Stomach (tissue), 4 donors: Measurements from ENCODE around the gene MED8.

Experiments
- POLR2A ChIP-seq, 4 donors: fragments of 450-650 bp; IDR thresholded peaks; one replicate each; pipeline ENCODE4 v1.6.1; 2016; ENCODE audit warnings: antibody characterized with exemption in 4 of 4, control low read depth in 2 of 4, mild to moderate bottlenecking in 1 of 4, moderate library complexity in 1 of 4
- POLR2AphosphoS5 ChIP-seq, 3 donors: sonication (generic); formaldehyde crosslinking; IDR thresholded peaks; one replicate each; pipeline ENCODE4 v1.6.1; 2016; ENCODE audit warnings: antibody characterized with exemption in 3 of 3
- TF ChIP-seq, protein P1 (sequence below), 7 experiments: fragments of 450-650 bp in 4 of 7; fragments of 200-600 bp in 3 of 7; sonication (generic) in 3 of 7; IDR thresholded peaks; one replicate each; pipeline ENCODE4 v1.5.1; 2016 to 2019; ENCODE audit warnings: antibody characterized with exemption in 7 of 7, control low read depth in 2 of 7, mild to moderate bottlenecking in 1 of 7

DNA sequence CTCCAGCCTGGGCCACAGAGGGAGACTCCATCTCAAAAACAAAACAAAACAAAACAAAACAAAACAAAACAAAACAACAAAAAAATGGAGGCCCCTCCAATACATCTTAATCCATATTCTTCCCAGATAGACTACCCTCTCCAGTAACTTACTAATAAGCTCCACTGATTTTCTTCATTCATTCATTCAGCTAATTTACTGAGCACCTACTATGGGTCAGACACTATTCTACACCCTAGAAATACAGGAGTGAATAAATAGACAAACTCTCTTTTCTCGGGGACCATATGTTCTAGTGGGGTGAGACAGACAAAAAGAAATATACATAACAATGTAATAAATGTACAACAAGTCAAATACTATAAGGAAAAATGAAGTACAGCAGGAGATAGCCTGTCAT lies 38.6 kb downstream of the MED8 start:
- TF ChIP-seq POLR2A (IDR thresholded peaks at IDR 0.05) (no peak), POLR2AphosphoS5 (IDR thresholded peaks at IDR 0.05) (no peak)
- TF ChIP-seq, protein P1, sequence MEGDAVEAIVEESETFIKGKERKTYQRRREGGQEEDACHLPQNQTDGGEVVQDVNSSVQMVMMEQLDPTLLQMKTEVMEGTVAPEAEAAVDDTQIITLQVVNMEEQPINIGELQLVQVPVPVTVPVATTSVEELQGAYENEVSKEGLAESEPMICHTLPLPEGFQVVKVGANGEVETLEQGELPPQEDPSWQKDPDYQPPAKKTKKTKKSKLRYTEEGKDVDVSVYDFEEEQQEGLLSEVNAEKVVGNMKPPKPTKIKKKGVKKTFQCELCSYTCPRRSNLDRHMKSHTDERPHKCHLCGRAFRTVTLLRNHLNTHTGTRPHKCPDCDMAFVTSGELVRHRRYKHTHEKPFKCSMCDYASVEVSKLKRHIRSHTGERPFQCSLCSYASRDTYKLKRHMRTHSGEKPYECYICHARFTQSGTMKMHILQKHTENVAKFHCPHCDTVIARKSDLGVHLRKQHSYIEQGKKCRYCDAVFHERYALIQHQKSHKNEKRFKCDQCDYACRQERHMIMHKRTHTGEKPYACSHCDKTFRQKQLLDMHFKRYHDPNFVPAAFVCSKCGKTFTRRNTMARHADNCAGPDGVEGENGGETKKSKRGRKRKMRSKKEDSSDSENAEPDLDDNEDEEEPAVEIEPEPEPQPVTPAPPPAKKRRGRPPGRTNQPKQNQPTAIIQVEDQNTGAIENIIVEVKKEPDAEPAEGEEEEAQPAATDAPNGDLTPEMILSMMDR (IDR thresholded peaks at IDR 0.05): no peak
